ENCODE data around the gene CD37. TPM values are rescaled to one million over a fixed set of nuclear protein-coding genes. Genes with fewer than 3 reads are reported as not detected.
"Not testable (repeated sequence)": the region's sequence is repeated elsewhere in the genome, so short reads cannot be mapped to it uniquely, and the experiment has no call there.

Gene CD37
- total RNA-seq = 131 and 134 TPM in 2 replicates

- DNase-seq = peak; percentile 90
- Mint-ChIP-seq H3K4me3 (peak within 1 kb of the TSS; percentile 99), H3K27ac (peak within 1 kb of the TSS; percentile 98), H3K9me3 (no peaks in the 10 kb centered on the region), H3K36me3 (ENCODE audit: low read depth) (peaks cover 39% of the 10 kb centered on the region), H3K4me1 (peaks cover 62% of the 10 kb centered on the region), H3K27me3 (no peaks in the 10 kb centered on the region)
- intact Hi-C loops (cut with micrococcal nuclease) = no loop called here
Observed at GRCh38 chr19:49335071-49335783, at the start of gene CD37. Gene CD37 (plus strand): TSS chr19:49335406. CDS start chr19:49335541, 135 bp downstream.

- Mint-ChIP-seq H3K4me3 (no peak overlapping the region), H3K4me1 (no peaks in the 10 kb centered on the region), H3K9me3 (no peaks in the 10 kb centered on the region), H3K27me3 (peaks cover 4% of the 10 kb centered on the region), H3K27ac (no peak overlapping the region), H3K36me3 (ENCODE audit: low read depth) (no peaks in the 10 kb centered on the region)
- no peak for DNase-seq
- intact Hi-C loops (cut with micrococcal nuclease) = no loop called here
Observed at GRCh38 chr19:49287141-49287770, 48.0 kb upstream of the CD37 start.

GRCh38 chr19:49288205-49288604 is 47.0 kb upstream of the CD37 start:
- DNase-seq; H3K9me3 Mint-ChIP-seq; H3K27me3 Mint-ChIP-seq; H3K4me1 Mint-ChIP-seq; H3K27ac Mint-ChIP-seq; intact Hi-C loops (cut with micrococcal nuclease); H3K36me3 Mint-ChIP-seq (ENCODE audit: low read depth); H3K4me3 Mint-ChIP-seq: not testable (repeated sequence)

- H3K9me3 Mint-ChIP-seq; H3K4me1 Mint-ChIP-seq; intact Hi-C loops (cut with micrococcal nuclease); H3K4me3 Mint-ChIP-seq; DNase-seq; H3K27me3 Mint-ChIP-seq; H3K27ac Mint-ChIP-seq; H3K36me3 Mint-ChIP-seq (ENCODE audit: low read depth): not testable (repeated sequence)
Observed at GRCh38 chr19:49289286-49289685, 45.9 kb upstream of the CD37 start.

- no peak for DNase-seq
- Mint-ChIP-seq H3K27me3 (peaks cover 4% of the 10 kb centered on the region), H3K9me3 (no peaks in the 10 kb centered on the region), H3K27ac (no peak overlapping the region), H3K36me3 (ENCODE audit: low read depth) (no peaks in the 10 kb centered on the region), H3K4me1 (no peaks in the 10 kb centered on the region), H3K4me3 (no peak overlapping the region)
- intact Hi-C loops (cut with micrococcal nuclease) = no loop called here
Observed at GRCh38 chr19:49290517-49290916, 44.7 kb upstream of the CD37 start.

- Mint-ChIP-seq H3K4me1 (no peaks in the 10 kb centered on the region), H3K27me3 (peaks cover 8% of the 10 kb centered on the region), H3K27ac (no peak overlapping the region), H3K36me3 (ENCODE audit: low read depth) (no peaks in the 10 kb centered on the region), H3K4me3 (no peak overlapping the region), H3K9me3 (no peaks in the 10 kb centered on the region)
- no peak for DNase-seq
- intact Hi-C loops (cut with micrococcal nuclease) = no loop called here
Observed at GRCh38 chr19:49294401-49294800, 40.8 kb upstream of the CD37 start.

GRCh38 chr19:49295208-49295880 is 39.9 kb upstream of the CD37 start:
- Mint-ChIP-seq H3K36me3 (ENCODE audit: low read depth) (no peaks in the 10 kb centered on the region), H3K27me3 (peaks cover 10% of the 10 kb centered on the region), H3K4me3 (no peak overlapping the region), H3K9me3 (no peaks in the 10 kb centered on the region), H3K27ac (no peak overlapping the region), H3K4me1 (peaks cover 1% of the 10 kb centered on the region)
- intact Hi-C loops (cut with micrococcal nuclease) = no loop called here
- DNase-seq = no peak

GRCh38 chr19:49297403-49297802 is 37.8 kb upstream of the CD37 start:
- H3K27me3 Mint-ChIP-seq = peaks cover 11% of the 10 kb centered on the region
- no peak for DNase-seq
- H3K27ac Mint-ChIP-seq = no peak overlapping the region
- no peaks in the 10 kb centered on the region for H3K36me3 Mint-ChIP-seq (ENCODE audit: low read depth)
- no peak overlapping the region for H3K4me3 Mint-ChIP-seq
- no peaks in the 10 kb centered on the region for H3K9me3 Mint-ChIP-seq
- peaks cover 6% of the 10 kb centered on the region for H3K4me1 Mint-ChIP-seq
- intact Hi-C loops (cut with micrococcal nuclease) = no loop called here

GRCh38 chr19:49298653-49299052 is 36.6 kb upstream of the CD37 start:
- H3K4me1 Mint-ChIP-seq; H3K36me3 Mint-ChIP-seq (ENCODE audit: low read depth); H3K27ac Mint-ChIP-seq; DNase-seq; intact Hi-C loops (cut with micrococcal nuclease); H3K9me3 Mint-ChIP-seq; H3K4me3 Mint-ChIP-seq: not testable (repeated sequence)
- peaks cover 11% of the 10 kb centered on the region for H3K27me3 Mint-ChIP-seq

GRCh38 chr19:49301165-49301865 is 33.9 kb upstream of the CD37 start:
- H3K36me3 Mint-ChIP-seq (ENCODE audit: low read depth) = no peaks in the 10 kb centered on the region
- DNase-seq = peak; percentile 93
- H3K4me1 Mint-ChIP-seq = peaks cover 6% of the 10 kb centered on the region
- H3K27me3 Mint-ChIP-seq = peaks cover 12% of the 10 kb centered on the region
- H3K4me3 Mint-ChIP-seq = no peak overlapping the region
- no peak overlapping the region for H3K27ac Mint-ChIP-seq
- intact Hi-C loops (cut with micrococcal nuclease) = loop anchor here (1.0 to 2.0 kb wide), 2 partner anchors 27 to 75 kb away; no protein-coding TSS in a partner anchor
- H3K9me3 Mint-ChIP-seq = no peaks in the 10 kb centered on the region

- Mint-ChIP-seq H3K36me3 (ENCODE audit: low read depth) (no peaks in the 10 kb centered on the region), H3K27ac (no peak overlapping the region), H3K4me3 (no peak overlapping the region), H3K9me3 (no peaks in the 10 kb centered on the region), H3K4me1 (peaks cover 6% of the 10 kb centered on the region), H3K27me3 (peaks cover 12% of the 10 kb centered on the region)
- no peak for DNase-seq
- intact Hi-C loops (cut with micrococcal nuclease) = loop anchor here (1.0 to 2.0 kb wide), 2 partner anchors 26 to 75 kb away; no protein-coding TSS in a partner anchor
Observed at GRCh38 chr19:49301866-49302252, 33.3 kb upstream of the CD37 start.

- DNase-seq; intact Hi-C loops (cut with micrococcal nuclease); H3K27me3 Mint-ChIP-seq; H3K4me3 Mint-ChIP-seq; H3K9me3 Mint-ChIP-seq; H3K4me1 Mint-ChIP-seq; H3K36me3 Mint-ChIP-seq (ENCODE audit: low read depth); H3K27ac Mint-ChIP-seq: not testable (repeated sequence)
Observed at GRCh38 chr19:49306734-49307133, 28.5 kb upstream of the CD37 start.

- Mint-ChIP-seq H3K36me3 (ENCODE audit: low read depth) (peaks cover 2% of the 10 kb centered on the region), H3K4me3 (no peak overlapping the region), H3K27ac (no peak overlapping the region), H3K9me3 (no peaks in the 10 kb centered on the region), H3K27me3 (no peaks in the 10 kb centered on the region), H3K4me1 (no peaks in the 10 kb centered on the region)
- intact Hi-C loops (cut with micrococcal nuclease) = no loop called here
- DNase-seq = no peak
Observed at GRCh38 chr19:49309087-49309486, 26.1 kb upstream of the CD37 start.

- intact Hi-C loops (cut with micrococcal nuclease) = no loop called here
- Mint-ChIP-seq H3K4me3 (no peak overlapping the region), H3K4me1 (peaks cover 5% of the 10 kb centered on the region), H3K9me3 (peaks cover 15% of the 10 kb centered on the region), H3K36me3 (ENCODE audit: low read depth) (peaks cover 24% of the 10 kb centered on the region), H3K27ac (no peak overlapping the region), H3K27me3 (peaks cover 3% of the 10 kb centered on the region)
- DNase-seq = peak; percentile 24
Observed at GRCh38 chr19:49315111-49315510, 20.1 kb upstream of the CD37 start.

All from activated CD4-positive, alpha-beta T cell treated with anti-CD3 and anti-CD28 coated beads, Interleukin-2, amount 10 ng/mL, durations not matched to agents 24 days and 14 days (primary cell).